Calu3 (cell line): ENCODE measurements around the gene AKAP7. TPM values are rescaled to one million over a fixed set of nuclear protein-coding genes. Genes with fewer than 3 reads are reported as not detected.

ENCODE experiments used
- BruUV-seq: library from RNA; stranded (reverse); fragments of 400-500 nt; replicated peaks from 2 replicates; lab custom pipeline; 2021; lab: Mats Ljungman, UMichigan
- CTCF ChIA-PET: fragments of 300-600 bp; sonication (Branson Sonifier 250); formaldehyde crosslinking; loops from one replicate; lab custom pipeline; 2022; ENCODE audit warnings: antibody characterized with exemption; lab: Charles Lee
- DNase-seq: peaks from one replicate; pipeline ENCODE4 v3.0.0; 2022
- H3K27ac Mint-ChIP-seq: one replicate; pipeline ENCODE4 v1.8.0; 2022; ENCODE audit warnings: mixed read lengths; ENCODE audit not compliant: unreplicated experiment
- H3K27me3 Mint-ChIP-seq: one replicate; pipeline ENCODE4 v1.8.0; 2022; ENCODE audit warnings: mixed read lengths; ENCODE audit not compliant: unreplicated experiment
- H3K36me3 Mint-ChIP-seq: one replicate; pipeline ENCODE4 v1.8.0; 2022; ENCODE audit warnings: mild to moderate bottlenecking, moderate library complexity, mixed read lengths; ENCODE audit not compliant: insufficient read depth, unreplicated experiment
- H3K4me1 Mint-ChIP-seq: one replicate; pipeline ENCODE4 v1.8.0; 2022; ENCODE audit warnings: mild to moderate bottlenecking, low read depth, mixed read lengths; ENCODE audit not compliant: unreplicated experiment
- H3K4me3 Mint-ChIP-seq: one replicate; pipeline ENCODE4 v1.8.0; 2022; ENCODE audit warnings: mild to moderate bottlenecking, low read depth, moderate library complexity, mixed read lengths; ENCODE audit not compliant: unreplicated experiment
- H3K9me3 Mint-ChIP-seq: one replicate; pipeline ENCODE4 v1.8.0; 2022; ENCODE audit warnings: low read depth, mixed read lengths; ENCODE audit not compliant: unreplicated experiment
- intact Hi-C: fragments of 100-400 bp; cut with micrococcal nuclease; formaldehyde crosslinking; loops from one replicate; pipeline ENCODE4 v1.10.0; 2022; ENCODE audit not compliant: unreplicated experiment
- total RNA-seq: library from RNA; stranded (reverse); gene quantifications from 2 replicates; pipeline ENCODE4 v1.2.3, GENCODE V29; 2022
- TF ChIP-seq, protein P1 (sequence below): fragments of 200-600 bp; IDR thresholded peaks from one replicate; pipeline ENCODE4 v1.8.0; 2022; ENCODE audit warnings: antibody characterized with exemption; ENCODE audit not compliant: unreplicated experiment

Gene AKAP7
- total RNA-seq, 1 experiment from 2014 or later: 7.7 TPM

DNA sequence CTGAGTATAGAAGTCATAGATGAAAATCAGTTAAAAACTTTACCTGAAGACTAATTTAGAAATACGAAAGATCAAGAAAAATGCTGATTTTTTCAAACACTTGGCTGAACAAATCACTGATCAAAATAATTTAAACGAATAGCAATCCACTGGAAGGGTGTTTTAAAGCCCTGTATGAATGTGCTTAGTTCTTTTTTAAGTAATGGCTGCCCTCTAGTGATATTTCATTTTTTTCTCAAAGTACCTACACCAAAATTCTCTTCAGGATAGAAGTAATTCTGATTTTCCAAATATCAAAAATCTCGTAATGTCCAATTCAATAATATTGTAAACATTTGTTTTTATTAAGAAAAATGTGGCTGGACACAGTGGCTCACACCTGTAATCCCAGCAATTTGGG, 32.5 kb downstream of the AKAP7 start:
- TF ChIP-seq, protein P1, sequence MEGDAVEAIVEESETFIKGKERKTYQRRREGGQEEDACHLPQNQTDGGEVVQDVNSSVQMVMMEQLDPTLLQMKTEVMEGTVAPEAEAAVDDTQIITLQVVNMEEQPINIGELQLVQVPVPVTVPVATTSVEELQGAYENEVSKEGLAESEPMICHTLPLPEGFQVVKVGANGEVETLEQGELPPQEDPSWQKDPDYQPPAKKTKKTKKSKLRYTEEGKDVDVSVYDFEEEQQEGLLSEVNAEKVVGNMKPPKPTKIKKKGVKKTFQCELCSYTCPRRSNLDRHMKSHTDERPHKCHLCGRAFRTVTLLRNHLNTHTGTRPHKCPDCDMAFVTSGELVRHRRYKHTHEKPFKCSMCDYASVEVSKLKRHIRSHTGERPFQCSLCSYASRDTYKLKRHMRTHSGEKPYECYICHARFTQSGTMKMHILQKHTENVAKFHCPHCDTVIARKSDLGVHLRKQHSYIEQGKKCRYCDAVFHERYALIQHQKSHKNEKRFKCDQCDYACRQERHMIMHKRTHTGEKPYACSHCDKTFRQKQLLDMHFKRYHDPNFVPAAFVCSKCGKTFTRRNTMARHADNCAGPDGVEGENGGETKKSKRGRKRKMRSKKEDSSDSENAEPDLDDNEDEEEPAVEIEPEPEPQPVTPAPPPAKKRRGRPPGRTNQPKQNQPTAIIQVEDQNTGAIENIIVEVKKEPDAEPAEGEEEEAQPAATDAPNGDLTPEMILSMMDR: no peak
- intact Hi-C loops: no loop called here
- no peaks in the 10 kb centered on the region for H3K36me3 Mint-ChIP-seq

DNA sequence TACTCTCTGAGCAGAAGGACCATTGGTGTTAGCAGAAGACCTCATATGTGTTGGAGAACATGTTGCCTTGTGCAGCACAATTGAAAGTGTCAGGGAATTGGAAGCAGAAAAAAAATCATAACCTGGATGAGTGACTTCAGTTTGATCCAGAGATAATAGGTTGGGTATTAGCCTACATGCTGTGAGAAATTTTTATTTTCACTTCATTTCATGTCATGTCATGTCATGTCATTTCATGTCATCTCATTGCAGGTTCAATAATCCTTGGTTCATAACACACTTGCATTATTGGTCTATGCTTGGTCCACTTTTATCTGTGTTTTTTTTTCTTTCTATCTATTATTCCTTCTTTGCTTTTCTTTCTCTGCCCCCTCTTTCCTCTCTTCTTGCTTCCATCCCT, 34.3 kb downstream of the AKAP7 start:
- TF ChIP-seq, protein P1: no peak
- intact Hi-C loops: loop anchor here (5.0 kb wide), 1 partner anchor 32 kb away; the partner anchor contains the start of gene AKAP7
- Mint-ChIP-seq H3K27ac (no peak overlapping the region), H3K36me3 (no peaks in the 10 kb centered on the region), H3K9me3 (no peaks in the 10 kb centered on the region), H3K4me3 (no peak overlapping the region), H3K27me3 (no peaks in the 10 kb centered on the region), H3K4me1 (peaks cover 28% of the 10 kb centered on the region)
- DNase-seq: no peak
- BruUV-seq: no TSS peak
- CTCF ChIA-PET: no interaction called here

More for the DNA sequence above, 32.5 kb downstream of the AKAP7 start:
- Mint-ChIP-seq H3K27ac (no peak overlapping the region), H3K9me3 (no peaks in the 10 kb centered on the region), H3K4me1 (peaks cover 36% of the 10 kb centered on the region), H3K4me3 (no peak overlapping the region), H3K27me3 (no peaks in the 10 kb centered on the region)
- no TSS peak for BruUV-seq
- DNase-seq: no peak
- CTCF ChIA-PET: no interaction called here

GRCh38 chr6:131172222-131172621, 37.0 kb downstream of the AKAP7 start:
- intact Hi-C loops: loop anchor here (5.0 kb wide), 1 partner anchor 35 kb away; the partner anchor contains the start of gene AKAP7
- Mint-ChIP-seq H3K36me3 (no peaks in the 10 kb centered on the region), H3K4me3 (no peak overlapping the region), H3K4me1 (peaks cover 28% of the 10 kb centered on the region), H3K27ac (no peak overlapping the region), H3K9me3 (no peaks in the 10 kb centered on the region), H3K27me3 (no peaks in the 10 kb centered on the region)
- CTCF ChIA-PET: no interaction called here
- peak; percentile 28 for DNase-seq
- BruUV-seq: no TSS peak
- TF ChIP-seq, protein P1: no peak

DNA sequence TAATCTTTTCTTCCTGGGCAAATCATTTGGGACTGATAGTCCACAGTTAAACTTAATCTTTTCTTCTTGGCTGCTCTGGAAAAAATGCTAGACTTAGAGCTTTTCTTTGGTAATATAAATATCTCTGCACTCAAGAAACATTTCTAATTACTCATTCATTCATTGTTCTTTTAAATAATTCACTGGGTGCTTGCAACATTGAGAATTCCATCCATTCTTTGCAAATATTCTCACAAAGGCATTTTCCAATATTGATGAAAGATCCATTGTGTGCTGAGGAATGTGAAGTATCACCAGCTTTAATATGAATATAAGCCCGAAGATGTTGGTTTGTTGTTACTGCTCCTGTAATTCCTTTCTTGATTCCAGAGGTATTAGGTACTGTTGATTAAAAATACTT, 38.4 kb downstream of the AKAP7 start:
- Mint-ChIP-seq H3K27me3 (no peaks in the 10 kb centered on the region), H3K4me1 (peaks cover 28% of the 10 kb centered on the region), H3K36me3 (no peaks in the 10 kb centered on the region), H3K27ac (no peak overlapping the region), H3K4me3 (no peak overlapping the region), H3K9me3 (no peaks in the 10 kb centered on the region)
- intact Hi-C loops: loop anchor here (5.0 kb wide), 1 partner anchor 36 kb away; the partner anchor contains the start of gene AKAP7
- no peak for DNase-seq
- TF ChIP-seq, protein P1: no peak
- CTCF ChIA-PET: interaction anchor here (0.6 kb wide), 1 partner anchor 55 kb away, joined by 3 read pairs; no protein-coding TSS in a partner anchor
- BruUV-seq: no TSS peak
